T-helper 17 cell (primary cell): ENCODE results near the gene FKBP11. TPM values are rescaled to one million over a fixed set of nuclear protein-coding genes. Genes with fewer than 3 reads are reported as not detected.
"Not testable (repeated sequence)": the region's sequence is repeated elsewhere in the genome, so short reads cannot be mapped to it uniquely, and the experiment has no call there.

Experiments used
- ATAC-seq: fragments of 150-1000 bp; cut with Tn5 transposase; 2 replicates; pipeline ENCODE4 v1.10.0; 2021; ENCODE audit warnings: mild to moderate bottlenecking, moderate library complexity
- DNase-seq, 3 donors: peaks; one replicate each; pipeline versions ENCODE4 v3.0.0 to v3.0.0-alpha.2; 2020 to 2021
- H3K9me3 ChIP-seq: one replicate; pipeline ENCODE4 v1.7.0; 2013; ENCODE audit warnings: low read length, mild to moderate bottlenecking; ENCODE audit not compliant: control insufficient read depth, poor library complexity, severe bottlenecking
- H3K27ac Mint-ChIP-seq: one replicate; pipeline ENCODE4 v1.8.0; 2022; ENCODE audit warnings: mild to moderate bottlenecking, moderate library complexity, mixed read lengths
- H3K27me3 Mint-ChIP-seq: one replicate; pipeline ENCODE4 v1.8.0; 2022; ENCODE audit warnings: mixed read lengths
- H3K36me3 Mint-ChIP-seq: one replicate; pipeline ENCODE4 v1.8.0; 2022; ENCODE audit warnings: low read depth, mixed read lengths
- H3K4me1 Mint-ChIP-seq: one replicate; pipeline ENCODE4 v1.8.0; 2022; ENCODE audit warnings: mild to moderate bottlenecking, mixed read lengths
- H3K4me3 Mint-ChIP-seq: one replicate; pipeline ENCODE4 v1.8.0; 2022; ENCODE audit warnings: mild to moderate bottlenecking, moderate library complexity, mixed read lengths
- total RNA-seq, 4 donors: library from RNA in 2 of 4; stranded (reverse) in 2 of 4; gene quantifications; one replicate each; pipeline ENCODE4 v1.2.3 and lab custom pipeline; 2022 to 2026

Gene FKBP11
- total RNA-seq, 2 donors from 2014 or later = 132 to 145 TPM

- peaks cover 35% of the 10 kb centered on the region for H3K27me3 Mint-ChIP-seq
- H3K27ac Mint-ChIP-seq = no peak overlapping the region
- H3K36me3 Mint-ChIP-seq = peaks cover 4% of the 10 kb centered on the region
- peaks cover 6% of the 10 kb centered on the region for H3K4me1 Mint-ChIP-seq
- ATAC-seq = no peak
- H3K9me3 ChIP-seq = no peaks in the 10 kb centered on the region
- DNase-seq = no peak
- no peak overlapping the region for H3K4me3 Mint-ChIP-seq
Observed at GRCh38 chr12:48882315-48882687, 43.0 kb downstream of the FKBP11 start.

GRCh38 chr12:48881686-48882314, 43.5 kb downstream of the FKBP11 start:
- H3K9me3 ChIP-seq = no peaks in the 10 kb centered on the region
- Mint-ChIP-seq H3K27ac (no peak overlapping the region), H3K4me1 (peaks cover 6% of the 10 kb centered on the region), H3K27me3 (peaks cover 35% of the 10 kb centered on the region), H3K36me3 (peaks cover 4% of the 10 kb centered on the region), H3K4me3 (peak overlapping the region; percentile 33)
- DNase-seq (no peak), ATAC-seq (no peak)

- no peak for ATAC-seq
- H3K4me1 Mint-ChIP-seq = peaks cover 6% of the 10 kb centered on the region
- H3K27ac Mint-ChIP-seq = no peak overlapping the region
Observed at GRCh38 chr12:48880647-48881046, 44.6 kb downstream of the FKBP11 start.

GRCh38 chr12:48878548-48878947, 46.7 kb downstream of the FKBP11 start:
- no peaks in the 10 kb centered on the region for H3K9me3 ChIP-seq
- no peak for DNase-seq
- Mint-ChIP-seq H3K27me3 (peaks cover 35% of the 10 kb centered on the region), H3K27ac (no peak overlapping the region), H3K4me1 (peaks cover 6% of the 10 kb centered on the region), H3K4me3 (no peak overlapping the region), H3K36me3 (peaks cover 4% of the 10 kb centered on the region)
- no peak for ATAC-seq

More at GRCh38 chr12:48880647-48881046, 44.6 kb downstream of the FKBP11 start:
- no peaks in the 10 kb centered on the region for H3K9me3 ChIP-seq
- peaks cover 4% of the 10 kb centered on the region for H3K36me3 Mint-ChIP-seq
- peaks cover 35% of the 10 kb centered on the region for H3K27me3 Mint-ChIP-seq
- no peak for DNase-seq
- no peak overlapping the region for H3K4me3 Mint-ChIP-seq

GRCh38 chr12:48875944-48876515, 49.3 kb downstream of the FKBP11 start:
- H3K4me1 Mint-ChIP-seq = peaks cover 6% of the 10 kb centered on the region
- H3K4me3 Mint-ChIP-seq = no peak overlapping the region
- ATAC-seq (no peak), DNase-seq (no peak)
- H3K36me3 Mint-ChIP-seq = peaks cover 4% of the 10 kb centered on the region
- no peaks in the 10 kb centered on the region for H3K9me3 ChIP-seq
- H3K27me3 Mint-ChIP-seq = peaks cover 26% of the 10 kb centered on the region
- no peak overlapping the region for H3K27ac Mint-ChIP-seq

- not testable (repeated sequence) for ATAC-seq, H3K4me1 Mint-ChIP-seq, H3K4me3 Mint-ChIP-seq, DNase-seq, H3K36me3 Mint-ChIP-seq, H3K9me3 ChIP-seq
- peaks cover 10% of the 10 kb centered on the region for H3K27me3 Mint-ChIP-seq
- H3K27ac Mint-ChIP-seq = peak overlapping the region; percentile 62
Observed at GRCh38 chr12:48873534-48873933, 51.8 kb downstream of the FKBP11 start.

GRCh38 chr12:48873096-48873495, 52.2 kb downstream of the FKBP11 start:
- H3K27me3 Mint-ChIP-seq = peaks cover 6% of the 10 kb centered on the region
- no peak for DNase-seq
- no peaks in the 10 kb centered on the region for H3K36me3 Mint-ChIP-seq
- no peak for ATAC-seq
- no peaks in the 10 kb centered on the region for H3K9me3 ChIP-seq
- H3K27ac Mint-ChIP-seq = peak overlapping the region; percentile 62
- no peak overlapping the region for H3K4me3 Mint-ChIP-seq
- H3K4me1 Mint-ChIP-seq = peaks cover 8% of the 10 kb centered on the region

Other genes starting within 250 kb of the FKBP11 start
- 100 to 1,000 TPM in 1 of 2 donors, 10 to 100 TPM in 1; 90.2 to 127 TPM for gene KANSL2, start 243.3 kb downstream of the FKBP11 start, total RNA-seq
- gene CCNT1, start 208.8 kb downstream of the FKBP11 start, total RNA-seq = 100 to 1,000 TPM in 1 of 2 donors, 10 to 100 TPM in 1; 87.5 to 117 TPM
- under 1 TPM; 0.42 to 0.70 TPM for gene ADCY6, start 136.4 kb downstream of the FKBP11 start, total RNA-seq
- gene CACNB3, start 107.0 kb downstream of the FKBP11 start, total RNA-seq = 1 to 10 TPM; 6.5 to 8.0 TPM
- 10 to 100 TPM; 61.7 to 76.3 TPM for gene DDX23, start 73.3 kb downstream of the FKBP11 start, total RNA-seq
- gene RND1, start 59.6 kb downstream of the FKBP11 start, total RNA-seq = 1 to 10 TPM; 6.0 to 8.2 TPM
- 100 to 1,000 TPM in 1 of 2 donors, 10 to 100 TPM in 1; 80.1 to 111 TPM for gene ARF3, start 32.0 kb upstream of the FKBP11 start, total RNA-seq
- gene WNT10B, start 46.2 kb upstream of the FKBP11 start, total RNA-seq = 10 to 100 TPM; 13.8 to 17.6 TPM
- 1 to 10 TPM; 2.2 to 2.3 TPM for gene WNT1, start 52.8 kb upstream of the FKBP11 start, total RNA-seq
- under 1 TPM; 0.62 to 0.70 TPM for gene DDN, start 73.9 kb upstream of the FKBP11 start, total RNA-seq
- 10 to 100 TPM; 41.4 to 47.7 TPM for gene PRKAG1, start 93.3 kb upstream of the FKBP11 start, total RNA-seq
- gene KMT2D, start 135.3 kb upstream of the FKBP11 start, total RNA-seq = 100 to 1,000 TPM; 137 to 139 TPM
- gene RHEBL1, start 144.5 kb upstream of the FKBP11 start, total RNA-seq = 1 to 10 TPM; 7.9 to 8.1 TPM
- under 1 TPM; 0.17 to 0.44 TPM for gene DHH, start 169.3 kb upstream of the FKBP11 start, total RNA-seq
- gene LMBR1L, start 185.4 kb upstream of the FKBP11 start, total RNA-seq = 100 to 1,000 TPM; 257 to 270 TPM
- gene TUBA1B, start 205.9 kb upstream of the FKBP11 start, total RNA-seq = 100 to 1,000 TPM; 137 to 159 TPM